Dendritic cell treated with granulocyte-macrophage colony-stimulating factor and Interleukin-4, amounts not matched to agents 40 ng/mL and 50 ng/mL, for 4 days (primary cell): ENCODE data around the gene ABO.
"Not testable (repeated sequence)": the region's sequence is repeated elsewhere in the genome, so short reads cannot be mapped to it uniquely, and the experiment has no call there.

Experiments used
- H3K27ac Mint-ChIP-seq: one replicate; pipeline ENCODE4 v1.8.0; 2022; ENCODE audit warnings: mild to moderate bottlenecking, mixed read lengths
- H3K27me3 Mint-ChIP-seq: one replicate; pipeline ENCODE4 v1.8.0; 2022; ENCODE audit warnings: mild to moderate bottlenecking, mixed read lengths
- H3K36me3 Mint-ChIP-seq: one replicate; pipeline ENCODE4 v1.8.0; 2022; ENCODE audit warnings: low read depth, mixed read lengths
- H3K4me1 Mint-ChIP-seq: one replicate; pipeline ENCODE4 v1.8.0; 2022; ENCODE audit warnings: low read depth, mixed read lengths
- H3K4me3 Mint-ChIP-seq: one replicate; pipeline ENCODE4 v1.8.0; 2022; ENCODE audit warnings: mild to moderate bottlenecking, moderate library complexity, mixed read lengths
- H3K9me3 Mint-ChIP-seq: one replicate; pipeline ENCODE4 v1.8.0; 2022; ENCODE audit warnings: mixed read lengths
- intact Hi-C: fragments of 100-400 bp; cut with micrococcal nuclease; formaldehyde crosslinking; loops from one replicate; pipeline ENCODE4 v1.15.0; 2022

ABO gene

GRCh38 chr9:133236291-133237034 lies 38.5 kb downstream of the ABO start:
- Mint-ChIP-seq H3K27me3 (peaks cover 29% of the 10 kb centered on the region), H3K4me1 (peaks cover 17% of the 10 kb centered on the region)
- H3K4me3 Mint-ChIP-seq, H3K27ac Mint-ChIP-seq, intact Hi-C loops, H3K36me3 Mint-ChIP-seq, H3K9me3 Mint-ChIP-seq: not testable (repeated sequence)

GRCh38 chr9:133235549-133236222 lies 39.3 kb downstream of the ABO start:
- H3K9me3 Mint-ChIP-seq: no peaks in the 10 kb centered on the region
- no peaks in the 10 kb centered on the region for H3K36me3 Mint-ChIP-seq
- peaks cover 29% of the 10 kb centered on the region for H3K27me3 Mint-ChIP-seq
- H3K4me3 Mint-ChIP-seq: no peak overlapping the region
- intact Hi-C loops: no loop called here
- no peak overlapping the region for H3K27ac Mint-ChIP-seq
- H3K4me1 Mint-ChIP-seq: peaks cover 17% of the 10 kb centered on the region

- Mint-ChIP-seq H3K9me3 (no peaks in the 10 kb centered on the region), H3K27me3 (peaks cover 25% of the 10 kb centered on the region), H3K4me3 (no peak overlapping the region), H3K4me1 (peaks cover 16% of the 10 kb centered on the region), H3K27ac (no peak overlapping the region), H3K36me3 (no peaks in the 10 kb centered on the region)
- intact Hi-C loops: no loop called here
Measured at GRCh38 chr9:133234577-133235322, 40.3 kb downstream of the ABO start.

GRCh38 chr9:133233681-133234432 lies 41.1 kb downstream of the ABO start:
- Mint-ChIP-seq H3K27me3 (peaks cover 17% of the 10 kb centered on the region), H3K4me1 (peaks cover 7% of the 10 kb centered on the region), H3K36me3 (no peaks in the 10 kb centered on the region), H3K9me3 (no peaks in the 10 kb centered on the region), H3K4me3 (no peak overlapping the region), H3K27ac (no peak overlapping the region)
- intact Hi-C loops: no loop called here

GRCh38 chr9:133231934-133232568 lies 43.0 kb downstream of the ABO start:
- H3K4me3 Mint-ChIP-seq, H3K9me3 Mint-ChIP-seq, H3K27ac Mint-ChIP-seq, intact Hi-C loops, H3K36me3 Mint-ChIP-seq, H3K27me3 Mint-ChIP-seq, H3K4me1 Mint-ChIP-seq: not testable (repeated sequence)

- H3K4me1 Mint-ChIP-seq, H3K27ac Mint-ChIP-seq, H3K9me3 Mint-ChIP-seq, intact Hi-C loops, H3K27me3 Mint-ChIP-seq, H3K36me3 Mint-ChIP-seq, H3K4me3 Mint-ChIP-seq: not testable (repeated sequence)
Measured at GRCh38 chr9:133230514-133230913, 44.5 kb downstream of the ABO start.

GRCh38 chr9:133230093-133230492 lies 44.9 kb downstream of the ABO start:
- H3K4me1 Mint-ChIP-seq: no peaks in the 10 kb centered on the region
- no peak overlapping the region for H3K27ac Mint-ChIP-seq
- intact Hi-C loops: no loop called here
- peaks cover 1% of the 10 kb centered on the region for H3K27me3 Mint-ChIP-seq
- no peak overlapping the region for H3K4me3 Mint-ChIP-seq
- no peaks in the 10 kb centered on the region for H3K36me3 Mint-ChIP-seq
- H3K9me3 Mint-ChIP-seq: no peaks in the 10 kb centered on the region

- H3K4me1 Mint-ChIP-seq, H3K27ac Mint-ChIP-seq, H3K27me3 Mint-ChIP-seq, H3K36me3 Mint-ChIP-seq, intact Hi-C loops, H3K9me3 Mint-ChIP-seq, H3K4me3 Mint-ChIP-seq: not testable (repeated sequence)
Measured at GRCh38 chr9:133228474-133229193, 46.4 kb downstream of the ABO start.

GRCh38 chr9:133227996-133228395 lies 47.0 kb downstream of the ABO start:
- H3K9me3 Mint-ChIP-seq, H3K4me1 Mint-ChIP-seq, H3K27me3 Mint-ChIP-seq, H3K27ac Mint-ChIP-seq, H3K4me3 Mint-ChIP-seq, H3K36me3 Mint-ChIP-seq, intact Hi-C loops: not testable (repeated sequence)

- H3K36me3 Mint-ChIP-seq: no peaks in the 10 kb centered on the region
- intact Hi-C loops: no loop called here
- peaks cover 10% of the 10 kb centered on the region for H3K27me3 Mint-ChIP-seq
- H3K4me1 Mint-ChIP-seq: no peaks in the 10 kb centered on the region
- H3K27ac Mint-ChIP-seq: no peak overlapping the region
- no peak overlapping the region for H3K4me3 Mint-ChIP-seq
- no peaks in the 10 kb centered on the region for H3K9me3 Mint-ChIP-seq
Measured at GRCh38 chr9:133227242-133227860, 47.6 kb downstream of the ABO start.

GRCh38 chr9:133226219-133227171 lies 48.5 kb downstream of the ABO start:
- intact Hi-C loops: no loop called here
- H3K4me3 Mint-ChIP-seq: no peak overlapping the region
- no peaks in the 10 kb centered on the region for H3K9me3 Mint-ChIP-seq
- H3K36me3 Mint-ChIP-seq: no peaks in the 10 kb centered on the region
- H3K4me1 Mint-ChIP-seq: no peaks in the 10 kb centered on the region
- peaks cover 10% of the 10 kb centered on the region for H3K27me3 Mint-ChIP-seq
- no peak overlapping the region for H3K27ac Mint-ChIP-seq
